Effector memory CD4-positive, alpha-beta T cell (primary cell): Measurements from ENCODE around the gene IRX2.

Source experiments
- DNase-seq, 3 donors: peaks; one replicate each; pipeline ENCODE4 v3.0.0-alpha.2; 2020
- H3K27ac ChIP-seq: 2 replicates; pipeline ENCODE4 v1.7.0; 2013; ENCODE audit warnings: mild to moderate bottlenecking, low read length, moderate library complexity; ENCODE audit not compliant: insufficient read depth, poor library complexity, severe bottlenecking
- H3K27me3 ChIP-seq: replicated peaks from 2 replicates; pipeline ENCODE4 v1.7.0; 2013; ENCODE audit warnings: mild to moderate bottlenecking, low read length; ENCODE audit not compliant: insufficient read depth, control insufficient read depth, poor library complexity, severe bottlenecking
- H3K36me3 ChIP-seq: 2 replicates; pipeline ENCODE4 v1.7.0; 2013; ENCODE audit warnings: mild to moderate bottlenecking, low read length, moderate library complexity; ENCODE audit not compliant: control insufficient read depth, insufficient read depth
- H3K4me1 ChIP-seq: 2 replicates; pipeline ENCODE4 v1.7.0; 2013; ENCODE audit warnings: low read length, mild to moderate bottlenecking; ENCODE audit not compliant: control insufficient read depth, insufficient read depth, poor library complexity, severe bottlenecking
- H3K4me3 ChIP-seq: 2 replicates; pipeline ENCODE4 v1.7.0; 2013; ENCODE audit warnings: low read length, low read depth, mild to moderate bottlenecking; ENCODE audit not compliant: insufficient read depth, poor library complexity, severe bottlenecking
- H3K9me3 ChIP-seq: 2 replicates; pipeline ENCODE4 v1.7.0; 2013; ENCODE audit warnings: mild to moderate bottlenecking, low read length, moderate library complexity; ENCODE audit not compliant: control insufficient read depth

The IRX2 gene

DNA sequence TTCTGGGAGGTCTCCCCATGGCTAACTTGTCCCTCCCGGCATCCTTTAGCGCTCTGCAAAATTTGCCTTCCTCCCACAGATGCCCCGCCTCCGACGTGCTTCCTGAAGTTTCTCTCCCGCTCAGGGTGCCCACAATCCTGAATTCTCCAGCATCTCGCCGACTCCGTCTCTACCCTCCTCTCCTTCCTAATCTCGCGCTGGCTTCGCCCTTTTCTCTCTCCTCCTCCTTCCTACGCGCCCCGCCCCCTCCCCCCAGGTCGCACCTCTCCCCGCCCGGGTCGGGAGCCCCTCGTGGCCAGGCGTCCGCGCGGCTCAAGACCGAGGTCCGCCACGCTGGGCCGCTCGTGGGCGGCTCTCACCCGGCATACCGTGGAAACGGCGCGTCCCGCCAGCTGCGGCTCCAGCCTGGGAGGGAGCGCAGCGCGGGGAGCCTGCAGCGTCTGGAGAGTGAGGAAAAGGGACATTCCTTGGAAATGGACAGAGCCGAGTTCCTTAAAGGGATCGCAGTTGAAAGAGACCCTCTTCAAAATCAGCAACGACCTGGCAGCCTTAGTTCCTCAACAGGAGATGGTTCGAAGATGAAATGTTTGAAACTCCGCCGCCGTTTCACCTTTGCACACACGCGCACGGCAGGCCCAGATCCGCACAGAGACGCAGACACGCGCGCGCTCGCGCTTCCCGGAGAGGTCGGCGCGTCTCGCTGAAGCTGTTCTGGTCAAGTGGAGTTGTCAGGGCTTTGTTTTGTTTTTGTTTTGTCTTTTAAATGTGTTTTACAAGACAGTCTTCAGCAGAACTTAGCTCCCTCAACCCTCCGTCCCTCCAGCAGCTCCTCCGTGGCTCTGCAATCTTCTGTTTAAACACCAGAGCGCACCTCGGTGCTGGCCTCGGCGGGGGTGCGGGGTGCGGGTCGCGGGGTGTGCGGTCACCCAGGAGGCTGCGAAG lies 5.0 kb upstream of the IRX2 start:
- Histone ChIP-seq H3K27ac (no peak overlapping the region), H3K27me3 (peaks cover 18% of the 10 kb centered on the region), H3K4me1 (peaks cover 3% of the 10 kb centered on the region), H3K9me3 (no peaks in the 10 kb centered on the region), H3K4me3 (no peak overlapping the region), H3K36me3 (no peaks in the 10 kb centered on the region)
- DNase-seq: no peak

GRCh38 chr5:2755681-2756171 lies 4.2 kb upstream of the IRX2 start:
- no peaks in the 10 kb centered on the region for H3K36me3 ChIP-seq
- peaks cover 18% of the 10 kb centered on the region for H3K27me3 ChIP-seq
- H3K4me3 ChIP-seq: no peak overlapping the region
- H3K4me1 ChIP-seq: peaks cover 3% of the 10 kb centered on the region
- H3K9me3 ChIP-seq: no peaks in the 10 kb centered on the region
- no peak for DNase-seq
- no peak overlapping the region for H3K27ac ChIP-seq

DNA sequence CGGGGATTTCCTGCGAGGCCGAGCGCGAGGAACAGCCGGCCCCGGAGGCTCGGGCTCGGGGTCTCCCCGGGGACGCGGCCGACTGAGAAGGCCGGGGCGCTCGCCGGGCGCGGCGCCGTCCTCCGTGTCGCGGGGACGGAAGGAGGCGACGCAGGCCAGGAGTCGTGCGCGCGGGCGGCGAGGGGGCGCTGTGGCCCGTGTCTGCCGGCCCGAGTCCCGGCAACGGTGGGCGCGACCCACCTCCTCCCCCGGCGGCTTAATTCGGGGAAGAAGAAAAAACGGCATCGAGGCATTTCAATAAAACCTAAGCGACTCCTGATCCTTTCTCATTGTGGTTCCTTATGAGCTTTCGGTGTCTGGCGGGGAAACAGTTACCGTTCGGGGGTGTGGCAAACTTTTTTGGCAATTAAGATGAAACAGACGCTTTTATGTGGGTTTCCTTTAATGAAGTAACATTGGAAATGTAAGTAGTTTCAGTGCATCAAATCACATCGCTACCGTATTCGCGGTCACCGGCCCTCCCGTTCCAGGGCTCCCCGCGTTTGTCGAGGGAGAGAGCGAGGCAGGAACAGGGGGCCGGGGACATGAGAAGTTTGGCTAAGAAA lies 3.7 kb upstream of the IRX2 start:
- Histone ChIP-seq H3K27ac (no peak overlapping the region), H3K4me3 (no peak overlapping the region), H3K4me1 (peaks cover 3% of the 10 kb centered on the region), H3K9me3 (no peaks in the 10 kb centered on the region), H3K36me3 (no peaks in the 10 kb centered on the region), H3K27me3 (peaks cover 23% of the 10 kb centered on the region)
- DNase-seq: no peak

DNA sequence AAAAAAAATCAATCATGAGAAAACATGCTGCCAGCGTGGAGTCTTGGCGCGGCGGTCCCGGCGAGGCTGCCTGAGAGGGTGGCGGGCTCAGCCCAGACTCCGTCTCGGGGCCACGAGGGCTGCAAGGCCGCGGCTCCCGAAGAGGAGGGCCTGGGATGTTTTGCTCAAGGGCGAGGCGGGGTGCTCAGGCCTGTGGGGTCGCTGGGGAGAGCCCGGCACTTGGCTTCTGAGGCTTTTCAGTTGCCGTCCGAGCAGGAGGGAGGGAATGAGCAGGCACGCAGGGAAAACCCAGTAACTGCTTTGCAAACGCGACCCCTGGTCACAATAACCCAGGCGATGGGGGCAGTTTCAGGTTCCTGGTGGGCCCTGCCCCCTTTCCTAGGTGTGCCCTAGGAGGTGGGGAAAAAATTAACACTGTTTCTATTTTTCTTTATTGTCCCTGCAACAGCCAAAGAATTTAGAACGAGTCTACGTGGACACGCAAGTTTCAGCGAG lies 3.2 kb upstream of the IRX2 start:
- H3K27ac ChIP-seq: no peak overlapping the region
- no peaks in the 10 kb centered on the region for H3K9me3 ChIP-seq
- DNase-seq: no peak
- peaks cover 28% of the 10 kb centered on the region for H3K27me3 ChIP-seq
- peaks cover 3% of the 10 kb centered on the region for H3K4me1 ChIP-seq
- no peaks in the 10 kb centered on the region for H3K36me3 ChIP-seq
- no peak overlapping the region for H3K4me3 ChIP-seq

GRCh38 chr5:2753452-2754420 lies 2.3 kb upstream of the IRX2 start:
- Histone ChIP-seq H3K27ac (no peak overlapping the region), H3K36me3 (no peaks in the 10 kb centered on the region), H3K27me3 (peaks cover 37% of the 10 kb centered on the region), H3K9me3 (no peaks in the 10 kb centered on the region), H3K4me3 (no peak overlapping the region), H3K4me1 (peaks cover 3% of the 10 kb centered on the region)
- no peak for DNase-seq

DNA sequence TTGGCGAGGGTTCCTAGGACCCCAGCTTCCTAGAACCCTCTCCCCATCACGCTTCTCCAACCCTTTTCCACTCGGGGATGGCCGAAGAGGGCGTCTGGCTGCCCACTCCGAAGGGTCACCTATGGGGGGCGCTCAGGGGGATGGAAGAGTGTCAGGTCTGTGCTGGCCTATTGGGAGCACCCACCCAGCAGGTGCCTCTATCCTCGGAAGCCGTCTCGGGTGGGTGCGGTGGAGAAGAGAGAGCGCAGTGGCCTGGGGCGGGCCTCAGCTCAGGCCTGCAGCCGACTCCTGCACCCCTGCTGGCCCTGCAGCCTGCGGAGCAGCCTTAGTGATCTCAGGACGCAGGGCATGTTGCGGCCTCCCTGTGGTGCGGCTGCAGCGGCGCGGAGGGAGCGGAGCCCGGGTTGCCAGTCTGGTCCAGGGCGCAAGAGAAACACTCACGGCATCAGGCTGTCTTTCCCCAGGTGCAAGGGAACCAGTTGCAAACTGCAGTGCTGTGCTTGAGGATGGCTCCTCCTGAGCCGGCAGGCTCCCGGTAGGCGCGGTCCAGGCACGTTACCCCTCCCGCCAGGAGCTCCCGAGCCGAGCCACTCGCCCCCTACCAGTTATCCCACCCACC lies 1.5 kb upstream of the IRX2 start:
- H3K27me3 ChIP-seq: peaks cover 42% of the 10 kb centered on the region
- H3K36me3 ChIP-seq: no peaks in the 10 kb centered on the region
- no peaks in the 10 kb centered on the region for H3K9me3 ChIP-seq
- DNase-seq: no peak
- no peak overlapping the region for H3K27ac ChIP-seq
- no peak overlapping the region for H3K4me3 ChIP-seq
- H3K4me1 ChIP-seq: peaks cover 3% of the 10 kb centered on the region

- DNase-seq: no peak
- no peaks in the 10 kb centered on the region for H3K9me3 ChIP-seq
- H3K27ac ChIP-seq: no peak overlapping the region
- peaks cover 48% of the 10 kb centered on the region for H3K27me3 ChIP-seq
- H3K36me3 ChIP-seq: no peaks in the 10 kb centered on the region
- H3K4me1 ChIP-seq: peaks cover 3% of the 10 kb centered on the region
- H3K4me3 ChIP-seq: no peak overlapping the region
Measured at GRCh38 chr5:2752059-2752820, 763 bp upstream of the IRX2 start.

DNA sequence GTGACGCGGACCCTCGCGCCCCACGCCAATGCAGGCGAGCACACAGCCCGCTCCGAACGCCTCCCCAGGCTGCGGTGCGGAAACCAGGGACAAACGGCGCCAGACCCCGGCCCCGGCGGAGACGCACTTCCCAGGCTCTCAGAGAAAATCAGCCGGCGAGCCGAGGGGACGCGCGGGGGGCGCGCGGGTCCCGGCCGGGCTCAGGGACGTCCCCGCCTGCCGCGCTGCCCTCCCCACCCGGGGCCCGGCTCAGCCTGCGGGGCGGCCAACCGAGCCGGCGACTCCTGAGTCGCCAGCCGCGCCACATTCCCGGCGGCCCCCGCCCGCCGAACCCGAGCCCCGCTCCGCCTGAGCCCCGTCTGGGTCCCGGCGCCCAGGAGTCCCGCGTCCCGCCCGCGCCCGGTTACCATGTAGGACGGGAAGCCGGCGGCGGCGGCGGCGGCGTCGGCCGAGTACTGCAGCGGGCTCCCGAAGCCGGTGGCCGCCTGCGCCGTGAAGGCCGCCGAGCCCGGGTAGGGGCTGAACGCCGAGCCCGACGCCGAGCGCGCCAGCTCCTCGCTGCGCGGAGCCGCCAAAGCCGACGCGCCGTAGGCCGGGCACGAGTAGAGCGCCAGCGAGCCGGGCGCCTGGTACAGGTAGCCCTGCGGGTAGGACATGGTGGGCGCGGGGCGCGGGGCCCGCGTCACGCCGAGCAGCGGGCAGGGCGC lies 566 bp downstream of the IRX2 start:
- DNase-seq: no peak
- peaks cover 43% of the 10 kb centered on the region for H3K27me3 ChIP-seq
- H3K27ac ChIP-seq: no peak overlapping the region
- H3K36me3 ChIP-seq: no peaks in the 10 kb centered on the region
- no peak overlapping the region for H3K4me3 ChIP-seq
- H3K9me3 ChIP-seq: no peaks in the 10 kb centered on the region
- H3K4me1 ChIP-seq: no peaks in the 10 kb centered on the region
